Measurements from ENCODE around the gene GTF2IRD1. TPM values are rescaled to one million over a fixed set of nuclear protein-coding genes. Genes with fewer than 3 reads are reported as not detected.

GTF2IRD1 gene
- total RNA-seq, 1 experiment from 2014 or later = 54.0 TPM

- DNase-seq (ENCODE audit: low read depth, low spot score) (no peak), ATAC-seq (no peak)
- ChIA-PET POLR2A (interaction anchor here (0.7 kb wide), 1 partner anchor 55 kb away, joined by 9 read pairs; no protein-coding TSS in a partner anchor), CTCF (interaction anchor here (0.6 kb wide), 1 partner anchor 631 kb away, joined by 7 read pairs; no protein-coding TSS in a partner anchor)
- Histone ChIP-seq H3K4me3 (ENCODE audit: low read depth in 2 of 2, low read length in 2 of 2) (no peak overlapping the region), H3K9me3 (ENCODE audit: control insufficient read depth, insufficient read depth, low read depth, low read length) (no peaks in the 10 kb centered on the region), H3K27ac (ENCODE audit: low read length) (no peak overlapping the region), H3K27me3 (ENCODE audit: control insufficient read depth, insufficient read depth, low read length) (no peaks in the 10 kb centered on the region), H3K36me3 (ENCODE audit: control insufficient read depth, insufficient read depth, low read length) (no peaks in the 10 kb centered on the region; the same call in 1 of the 2 replicates), H3K4me1 (ENCODE audit: control insufficient read depth, insufficient read depth, low read length) (no peaks in the 10 kb centered on the region)
- intact Hi-C loops (cut with micrococcal nuclease; ENCODE audit: unreplicated experiment) = no loop called here
- in situ Hi-C loops (cut with HindIII; ENCODE audit: low pct_unique_long_range_greater_than_20kb, low sequenced_read_pairs) = no loop called here
- TF ChIP-seq SIN3A (IDR thresholded peaks at IDR 0.05; ENCODE audit: borderline replicate concordance, insufficient read depth, low read depth, low read length) = no peak
- TF ChIP-seq POLR2AphosphoS5 (IDR thresholded peaks at IDR 0.05; ENCODE audit: low read depth, low read length) = no peak
- TF ChIP-seq, protein P1, sequence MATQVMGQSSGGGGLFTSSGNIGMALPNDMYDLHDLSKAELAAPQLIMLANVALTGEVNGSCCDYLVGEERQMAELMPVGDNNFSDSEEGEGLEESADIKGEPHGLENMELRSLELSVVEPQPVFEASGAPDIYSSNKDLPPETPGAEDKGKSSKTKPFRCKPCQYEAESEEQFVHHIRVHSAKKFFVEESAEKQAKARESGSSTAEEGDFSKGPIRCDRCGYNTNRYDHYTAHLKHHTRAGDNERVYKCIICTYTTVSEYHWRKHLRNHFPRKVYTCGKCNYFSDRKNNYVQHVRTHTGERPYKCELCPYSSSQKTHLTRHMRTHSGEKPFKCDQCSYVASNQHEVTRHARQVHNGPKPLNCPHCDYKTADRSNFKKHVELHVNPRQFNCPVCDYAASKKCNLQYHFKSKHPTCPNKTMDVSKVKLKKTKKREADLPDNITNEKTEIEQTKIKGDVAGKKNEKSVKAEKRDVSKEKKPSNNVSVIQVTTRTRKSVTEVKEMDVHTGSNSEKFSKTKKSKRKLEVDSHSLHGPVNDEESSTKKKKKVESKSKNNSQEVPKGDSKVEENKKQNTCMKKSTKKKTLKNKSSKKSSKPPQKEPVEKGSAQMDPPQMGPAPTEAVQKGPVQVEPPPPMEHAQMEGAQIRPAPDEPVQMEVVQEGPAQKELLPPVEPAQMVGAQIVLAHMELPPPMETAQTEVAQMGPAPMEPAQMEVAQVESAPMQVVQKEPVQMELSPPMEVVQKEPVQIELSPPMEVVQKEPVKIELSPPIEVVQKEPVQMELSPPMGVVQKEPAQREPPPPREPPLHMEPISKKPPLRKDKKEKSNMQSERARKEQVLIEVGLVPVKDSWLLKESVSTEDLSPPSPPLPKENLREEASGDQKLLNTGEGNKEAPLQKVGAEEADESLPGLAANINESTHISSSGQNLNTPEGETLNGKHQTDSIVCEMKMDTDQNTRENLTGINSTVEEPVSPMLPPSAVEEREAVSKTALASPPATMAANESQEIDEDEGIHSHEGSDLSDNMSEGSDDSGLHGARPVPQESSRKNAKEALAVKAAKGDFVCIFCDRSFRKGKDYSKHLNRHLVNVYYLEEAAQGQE (IDR thresholded peaks at IDR 0.05; ENCODE audit: insufficient read depth in 1 of 2, low read depth in 2 of 2, low read length in 1 of 2) = no peak
- TF ChIP-seq CTCF (IDR thresholded peaks at IDR 0.05) = no peak
- no peak for TF ChIP-seq TCF7L2 (IDR thresholded peaks at IDR 0.05; ENCODE audit: low read depth, low read length)
- BruUV-seq (replicated peaks) = no TSS peak
Observed at GRCh38 chr7:74405899-74406512, 47.7 kb upstream of the GTF2IRD1 start.

- POLR2A ChIA-PET = no interaction called here
- intact Hi-C loops (cut with micrococcal nuclease; ENCODE audit: unreplicated experiment) = no loop called here
- no TSS peak for BruUV-seq (replicated peaks)
Observed at GRCh38 chr7:74407958-74408357, 45.7 kb upstream of the GTF2IRD1 start.

More at GRCh38 chr7:74407958-74408357, 45.7 kb upstream of the GTF2IRD1 start:
- H3K4me1 ChIP-seq (ENCODE audit: control insufficient read depth, insufficient read depth, low read length) = no peaks in the 10 kb centered on the region
- in situ Hi-C loops (cut with HindIII; ENCODE audit: low pct_unique_long_range_greater_than_20kb, low sequenced_read_pairs) = no loop called here
- no peaks in the 10 kb centered on the region; the same call in 1 of the 2 replicates for H3K36me3 ChIP-seq (ENCODE audit: control insufficient read depth, insufficient read depth, low read length)
- DNase-seq (ENCODE audit: low read depth, low spot score) = no peak
- no peaks in the 10 kb centered on the region for H3K27me3 ChIP-seq (ENCODE audit: control insufficient read depth, insufficient read depth, low read length)
- TF ChIP-seq CTCF (IDR thresholded peaks at IDR 0.05) = no peak
- TF ChIP-seq, protein P1 (IDR thresholded peaks at IDR 0.05; ENCODE audit: insufficient read depth in 1 of 2, low read depth in 2 of 2, low read length in 1 of 2) = no peak
- H3K27ac ChIP-seq (ENCODE audit: low read length) = no peak overlapping the region
- CTCF ChIA-PET = no interaction called here
- no peaks in the 10 kb centered on the region for H3K9me3 ChIP-seq (ENCODE audit: control insufficient read depth, insufficient read depth, low read depth, low read length)
- H3K4me3 ChIP-seq (ENCODE audit: low read depth in 2 of 2, low read length in 2 of 2) = no peak overlapping the region
- ATAC-seq = no peak
